SJCRH30 (cell line): Measurements from ENCODE around the gene DHX35. TPM values are rescaled to one million over a fixed set of nuclear protein-coding genes. Genes with fewer than 3 reads are reported as not detected.
"Not testable (repeated sequence)": the region's sequence is repeated elsewhere in the genome, so short reads cannot be mapped to it uniquely, and the experiment has no call there.

Experiments used
- DNase-seq, 2 experiments: peaks; one replicate each; pipeline ENCODE4 v3.0.0-alpha.2; 2015 to 2020
- H3K27ac ChIP-seq: fragments of 250-450 bp; sonication (Bioruptor Pico); 2 replicates; pipeline ENCODE4 v1.5.1; 2020; ENCODE audit warnings: mild to moderate bottlenecking, moderate library complexity
- H3K27me3 ChIP-seq: fragments of 250-450 bp; sonication (Bioruptor Pico); 2 replicates; pipeline ENCODE4 v1.5.1; 2020; ENCODE audit warnings: mild to moderate bottlenecking, moderate library complexity
- H3K36me3 ChIP-seq: fragments of 250-450 bp; sonication (Bioruptor Pico); 2 replicates; pipeline ENCODE4 v1.5.1; 2020; ENCODE audit warnings: mild to moderate bottlenecking, moderate library complexity
- H3K4me1 ChIP-seq: fragments of 250-450 bp; sonication (Bioruptor Pico); 2 replicates; pipeline ENCODE4 v1.5.1; 2020; ENCODE audit warnings: mild to moderate bottlenecking, moderate library complexity
- H3K4me3 ChIP-seq: fragments of 250-450 bp; sonication (Bioruptor Pico); 2 replicates; pipeline ENCODE4 v1.5.1; 2020; ENCODE audit warnings: mild to moderate bottlenecking, moderate library complexity
- H3K9me3 ChIP-seq: fragments of 250-450 bp; sonication (Bioruptor Pico); replicated peaks from 2 replicates; pipeline ENCODE4 v1.5.1; 2020; ENCODE audit warnings: mild to moderate bottlenecking, moderate library complexity
- total RNA-seq: library from RNA; depleted of rRNA; stranded (reverse); fragments of >200 nt; shearing (Covaris generic); gene quantifications from 2 replicates; pipeline ENCODE4 v1.2.3, GENCODE V29; 2014

DHX35 gene
- total RNA-seq, 1 experiment from 2014 or later, result 29.3 TPM

DNA sequence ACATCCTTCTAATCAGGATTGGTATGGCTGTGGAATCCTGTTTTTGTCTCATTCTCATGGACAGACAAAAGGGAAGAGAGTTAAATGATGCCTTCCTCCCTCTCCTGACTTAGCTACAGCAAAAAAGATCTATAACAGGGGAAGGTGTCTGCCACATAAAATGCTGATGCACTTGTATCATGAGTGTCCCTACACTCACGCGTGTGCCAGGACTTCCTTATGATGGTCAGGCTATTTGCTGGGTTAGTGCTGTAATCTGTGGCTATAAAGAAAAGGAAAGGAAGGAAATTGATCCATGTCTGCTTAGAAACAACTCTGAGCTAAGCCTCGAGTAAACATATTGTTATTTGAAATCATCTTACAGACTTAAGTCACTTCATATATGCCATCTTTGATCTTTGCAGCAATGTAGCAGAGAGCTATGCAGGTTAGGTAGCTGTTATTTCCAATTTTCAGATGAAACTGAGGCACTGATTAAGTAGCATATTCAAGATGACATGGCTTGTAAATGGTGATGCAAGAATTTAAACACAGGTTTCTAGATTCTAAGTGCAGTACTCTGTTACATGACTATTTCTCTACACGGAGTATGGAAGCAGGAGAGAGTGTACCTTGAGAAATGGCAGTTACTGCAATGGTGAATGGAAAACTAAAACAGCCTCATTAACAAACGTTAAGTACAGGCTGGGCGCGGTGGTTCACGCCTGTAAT lies 8.4 kb upstream of the DHX35 start:
- Histone ChIP-seq H3K4me3 (no peak overlapping the region), H3K27ac (no peak overlapping the region), H3K36me3 (peaks cover 56% of the 10 kb centered on the region), H3K27me3 (no peaks in the 10 kb centered on the region), H3K9me3 (no peaks in the 10 kb centered on the region), H3K4me1 (no peaks in the 10 kb centered on the region)
- no peak for DNase-seq

DNA sequence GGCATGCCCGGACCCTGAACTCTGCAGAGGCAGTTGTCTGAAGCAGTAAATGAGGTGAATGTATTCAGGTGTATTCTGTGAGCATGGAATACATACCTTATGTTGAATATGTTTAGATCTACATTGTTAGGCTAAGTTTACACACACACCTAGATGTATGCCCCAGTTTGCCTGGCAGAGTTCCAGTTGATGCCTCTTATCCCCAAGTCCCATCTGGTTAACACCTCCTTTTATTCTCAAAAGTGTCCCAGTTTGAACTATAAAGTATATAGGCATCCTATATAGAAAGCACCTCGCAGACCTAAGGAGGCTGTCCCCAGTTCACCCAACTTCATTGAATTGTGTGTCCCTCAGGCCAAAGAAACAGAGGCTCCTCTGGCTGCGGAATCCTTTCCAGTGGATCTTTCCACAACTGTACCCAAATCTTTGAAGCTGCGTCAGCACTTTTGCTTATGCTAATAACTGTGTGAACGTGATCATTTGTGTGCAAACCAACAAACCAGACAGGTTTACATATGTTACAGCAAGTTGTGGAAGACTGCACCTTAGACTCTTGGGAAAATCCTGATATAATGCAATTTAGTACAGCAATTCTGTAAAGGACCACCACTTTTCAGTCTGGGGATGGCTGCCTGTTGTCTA lies 4.8 kb upstream of the DHX35 start:
- no peak for DNase-seq
- Histone ChIP-seq H3K27ac (no peak overlapping the region), H3K4me3 (no peak overlapping the region), H3K4me1 (peaks cover 5% of the 10 kb centered on the region; the same call in 1 of the 2 replicates), H3K27me3 (no peaks in the 10 kb centered on the region), H3K36me3 (peaks cover 20% of the 10 kb centered on the region), H3K9me3 (no peaks in the 10 kb centered on the region)

DNA sequence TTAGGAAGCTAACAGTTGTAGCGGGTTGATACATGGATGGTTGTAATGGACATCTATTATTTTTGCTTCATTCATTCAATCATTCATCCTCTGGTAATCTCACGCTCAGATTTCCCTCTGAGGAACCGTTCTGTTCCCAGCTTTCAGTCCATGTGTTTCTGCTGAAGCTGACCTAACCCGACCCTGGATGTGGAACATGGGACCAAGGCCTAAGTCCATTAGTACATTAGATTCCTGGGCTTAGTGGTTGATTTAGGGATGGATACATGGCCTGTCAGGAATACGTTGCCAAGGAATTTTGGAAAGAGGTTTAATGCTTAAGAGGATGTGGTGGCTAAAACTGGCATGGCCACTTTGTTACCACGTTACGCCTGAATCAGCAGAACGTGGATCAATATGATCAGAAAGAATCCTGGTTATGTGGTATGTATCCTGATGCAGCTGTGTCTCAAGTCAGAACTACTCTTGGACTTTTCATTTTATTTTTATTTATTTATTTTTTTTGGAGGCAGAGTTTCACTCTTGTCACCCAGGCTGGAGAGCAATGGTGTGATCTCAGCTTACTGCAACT lies 4.1 kb upstream of the DHX35 start:
- DNase-seq, result no peak
- H3K36me3 ChIP-seq, result peaks cover 14% of the 10 kb centered on the region
- no peaks in the 10 kb centered on the region for H3K9me3 ChIP-seq
- no peaks in the 10 kb centered on the region for H3K27me3 ChIP-seq
- H3K4me1 ChIP-seq, result peaks cover 5% of the 10 kb centered on the region; the same call in 1 of the 2 replicates
- H3K27ac ChIP-seq, result no peak overlapping the region
- no peak overlapping the region for H3K4me3 ChIP-seq

DNA sequence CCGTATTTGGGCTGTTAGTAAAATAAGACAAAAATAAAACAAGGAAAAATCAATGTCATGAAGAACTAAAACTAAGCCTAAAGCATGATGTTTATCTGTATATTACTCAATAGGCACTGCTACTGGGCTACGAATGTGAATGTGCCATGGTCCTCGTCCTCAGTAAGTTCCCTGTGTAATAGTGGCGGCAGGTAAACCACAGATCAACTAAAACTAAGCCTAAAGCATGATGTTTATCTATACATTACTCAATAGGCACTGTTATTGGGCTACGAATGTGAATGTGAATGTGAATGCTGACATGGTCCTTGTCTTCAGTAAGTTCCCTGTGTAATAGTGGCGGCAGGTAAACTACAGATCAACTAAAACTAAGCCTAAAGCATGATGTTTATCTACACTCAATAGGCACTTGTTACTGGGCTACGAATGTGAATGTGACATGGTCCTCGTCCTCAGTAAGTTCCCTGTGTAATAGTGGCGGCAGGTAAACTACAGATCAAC lies 1.9 kb upstream of the DHX35 start:
- H3K27me3 ChIP-seq, H3K36me3 ChIP-seq, DNase-seq, H3K9me3 ChIP-seq, H3K4me1 ChIP-seq, H3K27ac ChIP-seq, H3K4me3 ChIP-seq: not testable (repeated sequence)

DNA sequence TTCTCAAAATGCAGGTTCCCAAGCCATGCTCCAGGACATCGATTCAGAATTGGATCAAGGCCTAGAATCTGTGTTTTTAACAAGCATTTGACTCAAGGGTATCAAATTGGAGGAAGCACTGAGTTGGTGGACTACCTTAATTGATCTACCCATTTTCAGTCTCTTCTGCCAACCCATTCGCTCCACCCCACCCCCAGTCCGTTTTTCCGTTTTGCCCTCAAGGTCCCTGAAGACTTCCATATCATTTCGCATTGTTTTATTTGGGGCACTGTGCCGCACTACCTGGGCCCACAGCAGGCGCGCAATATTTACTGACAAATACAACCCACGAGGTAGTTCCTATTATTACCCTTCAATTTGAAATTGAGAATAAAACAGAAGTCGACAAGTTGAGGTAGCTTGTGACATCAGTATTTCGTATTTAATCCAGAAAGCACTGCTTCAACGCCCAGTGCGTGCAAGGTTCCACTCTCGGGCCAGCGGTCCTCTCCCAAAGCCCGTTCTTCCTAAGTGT lies 557 bp upstream of the DHX35 start:
- H3K9me3 ChIP-seq, result no peaks in the 10 kb centered on the region

DNA sequence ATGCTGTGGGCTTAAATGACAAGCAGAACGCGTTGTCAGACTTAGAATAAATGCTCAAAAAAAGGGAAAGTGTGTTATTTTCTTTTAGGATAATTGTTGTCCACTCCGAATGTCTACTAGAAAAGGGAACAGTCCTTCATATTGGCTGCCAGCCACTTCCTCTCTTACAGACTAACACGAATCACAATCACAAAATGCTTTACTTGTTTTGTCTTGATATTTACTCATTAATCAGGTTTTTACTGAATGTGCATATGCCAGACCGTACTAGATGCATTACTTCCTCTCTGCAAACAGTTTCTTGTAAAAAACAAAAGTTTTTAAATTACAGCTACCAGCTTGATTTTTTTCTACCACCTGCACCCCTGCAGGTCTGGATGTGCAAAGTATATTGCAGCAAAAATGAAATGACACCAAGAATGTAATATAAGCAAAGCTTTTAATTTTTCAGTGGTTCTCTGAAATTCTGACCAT lies 821 bp downstream of the DHX35 start:
- Histone ChIP-seq H3K36me3 (no peaks in the 10 kb centered on the region; the same call in 1 of the 2 replicates), H3K4me3 (peak overlapping the region; percentile 96), H3K9me3 (no peaks in the 10 kb centered on the region), H3K4me1 (peaks cover 5% of the 10 kb centered on the region; the same call in 1 of the 2 replicates), H3K27ac (peak overlapping the region; percentile 93), H3K27me3 (no peaks in the 10 kb centered on the region)
- DNase-seq, result no peak

More for the DNA sequence above, 557 bp upstream of the DHX35 start:
- Histone ChIP-seq H3K36me3 (no peaks in the 10 kb centered on the region; the same call in 1 of the 2 replicates), H3K4me1 (peaks cover 5% of the 10 kb centered on the region; the same call in 1 of the 2 replicates), H3K4me3 (peak overlapping the region; percentile 96), H3K27ac (peak overlapping the region; percentile 93), H3K27me3 (no peaks in the 10 kb centered on the region)
- DNase-seq, result peak in 1 of 2 experiments; percentile 38

DNA sequence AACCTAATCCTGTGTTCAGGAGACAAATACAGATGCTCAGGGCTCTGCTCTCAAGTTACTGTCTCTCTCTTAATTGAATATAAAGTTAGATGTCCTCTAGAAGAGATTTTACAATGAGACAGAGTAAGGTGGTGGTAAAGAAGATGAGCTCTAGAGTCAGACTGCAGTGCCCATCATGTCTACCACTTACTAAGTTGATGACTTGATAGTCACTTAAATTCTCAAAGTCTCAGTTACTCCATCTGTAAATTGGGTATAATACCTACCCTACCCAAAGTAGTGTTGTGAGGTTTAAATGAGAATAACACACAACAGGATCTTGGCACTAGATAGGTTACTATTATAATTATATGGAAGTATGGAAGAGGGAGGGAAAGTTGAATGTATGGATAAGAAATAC lies 1.6 kb downstream of the DHX35 start:
- Histone ChIP-seq H3K27me3 (no peaks in the 10 kb centered on the region), H3K27ac (no peak overlapping the region), H3K36me3 (no peaks in the 10 kb centered on the region; the same call in 1 of the 2 replicates), H3K4me3 (no peak overlapping the region), H3K4me1 (peaks cover 5% of the 10 kb centered on the region; the same call in 1 of the 2 replicates), H3K9me3 (no peaks in the 10 kb centered on the region)
- no peak for DNase-seq

DNA sequence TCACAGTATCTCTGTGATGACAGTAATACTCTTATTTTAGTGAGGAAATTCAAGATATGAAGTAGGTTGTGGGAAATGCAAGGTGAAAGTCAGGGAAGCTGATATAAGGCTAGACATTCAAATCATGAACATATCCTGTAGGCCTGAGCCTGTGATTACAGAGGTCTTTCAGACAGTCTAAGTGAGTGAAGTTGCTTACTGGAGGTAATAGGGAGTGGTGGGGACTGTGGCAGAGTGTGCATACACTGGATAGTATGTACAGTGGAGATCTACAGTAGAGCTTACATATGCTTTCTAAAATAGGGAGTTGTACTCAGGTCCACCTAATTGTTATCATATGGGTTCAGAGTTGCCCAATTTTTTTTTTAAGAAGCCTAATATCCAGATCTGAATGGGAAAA lies 3.1 kb downstream of the DHX35 start:
- no peak overlapping the region for H3K27ac ChIP-seq
- DNase-seq, result no peak
- peaks cover 5% of the 10 kb centered on the region; the same call in 1 of the 2 replicates for H3K4me1 ChIP-seq
- peaks cover 8% of the 10 kb centered on the region for H3K36me3 ChIP-seq
- H3K27me3 ChIP-seq, result no peaks in the 10 kb centered on the region
- H3K4me3 ChIP-seq, result no peak overlapping the region
- no peaks in the 10 kb centered on the region for H3K9me3 ChIP-seq

DNA sequence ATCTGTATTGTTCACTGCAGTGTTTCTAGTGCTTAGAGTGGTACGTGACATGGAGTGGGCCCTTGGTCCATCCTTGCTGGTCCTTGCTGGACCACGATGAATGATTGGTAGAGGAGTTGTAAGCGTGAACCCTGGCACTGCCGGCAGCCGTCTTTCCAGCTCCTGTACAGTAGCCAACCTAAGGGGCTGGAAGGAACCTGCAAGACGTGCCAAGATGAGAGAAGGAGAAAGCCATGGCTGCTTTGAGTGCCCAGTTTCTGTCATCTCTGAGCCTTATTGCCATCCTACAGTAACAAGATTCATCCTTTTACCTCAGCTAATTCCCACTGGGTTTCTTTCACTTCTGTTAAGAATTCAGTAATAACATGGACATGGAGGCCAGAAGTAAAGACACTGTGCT lies 5.9 kb downstream of the DHX35 start:
- no peak for DNase-seq
- H3K36me3 ChIP-seq, result peaks cover 14% of the 10 kb centered on the region

DNA sequence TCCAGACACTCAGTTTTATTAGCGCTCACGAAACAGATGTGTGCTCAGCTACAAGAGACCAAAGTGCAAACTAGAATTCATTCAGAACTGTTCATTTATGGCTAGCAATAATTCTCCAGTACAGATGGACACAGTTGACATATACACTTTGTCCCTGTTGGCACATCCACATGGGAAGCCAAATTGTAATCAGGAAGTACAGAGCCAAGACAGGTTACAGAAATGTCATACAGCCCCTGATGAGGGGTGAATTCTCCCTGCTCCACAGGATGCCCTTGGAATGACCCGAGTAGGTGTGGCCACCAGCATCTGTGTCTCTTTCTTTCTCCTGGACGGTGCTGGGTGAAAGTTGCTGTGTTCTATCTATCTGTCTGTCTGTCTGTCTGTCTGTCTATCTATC lies 7.6 kb downstream of the DHX35 start:
- Histone ChIP-seq H3K4me3 (no peak overlapping the region), H3K4me1 (no peaks in the 10 kb centered on the region; the same call in 1 of the 2 replicates), H3K27me3 (no peaks in the 10 kb centered on the region), H3K9me3 (no peaks in the 10 kb centered on the region), H3K36me3 (peaks cover 20% of the 10 kb centered on the region), H3K27ac (no peak overlapping the region)
- no peak for DNase-seq

More for the DNA sequence above, 5.9 kb downstream of the DHX35 start:
- Histone ChIP-seq H3K27ac (no peak overlapping the region), H3K4me1 (no peaks in the 10 kb centered on the region; the same call in 1 of the 2 replicates), H3K27me3 (no peaks in the 10 kb centered on the region), H3K9me3 (no peaks in the 10 kb centered on the region), H3K4me3 (no peak overlapping the region)

DNA sequence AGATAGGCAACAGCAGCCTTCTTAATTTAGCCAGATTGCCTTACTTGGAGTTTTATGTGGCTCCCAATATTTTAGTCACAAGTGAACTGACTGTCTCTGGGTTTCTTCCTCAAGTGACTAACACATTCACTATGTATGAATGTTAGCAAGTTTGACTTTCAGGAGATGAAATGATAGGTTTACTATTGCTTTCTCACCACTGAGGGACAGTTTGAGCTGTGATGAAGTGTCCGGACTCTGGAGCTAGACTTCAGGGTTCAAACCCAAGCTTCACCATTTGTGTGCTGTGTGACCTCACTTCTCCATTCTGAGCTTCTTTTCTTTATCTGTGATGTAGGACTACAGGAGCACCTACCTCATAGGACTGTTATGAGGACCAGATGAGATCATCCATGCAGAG lies 8.2 kb downstream of the DHX35 start:
- no peak overlapping the region for H3K4me3 ChIP-seq
- no peak for DNase-seq
- H3K9me3 ChIP-seq, result no peaks in the 10 kb centered on the region
- no peak overlapping the region for H3K27ac ChIP-seq
- H3K27me3 ChIP-seq, result no peaks in the 10 kb centered on the region
- no peaks in the 10 kb centered on the region; the same call in 1 of the 2 replicates for H3K4me1 ChIP-seq
- peaks cover 20% of the 10 kb centered on the region for H3K36me3 ChIP-seq

DNA sequence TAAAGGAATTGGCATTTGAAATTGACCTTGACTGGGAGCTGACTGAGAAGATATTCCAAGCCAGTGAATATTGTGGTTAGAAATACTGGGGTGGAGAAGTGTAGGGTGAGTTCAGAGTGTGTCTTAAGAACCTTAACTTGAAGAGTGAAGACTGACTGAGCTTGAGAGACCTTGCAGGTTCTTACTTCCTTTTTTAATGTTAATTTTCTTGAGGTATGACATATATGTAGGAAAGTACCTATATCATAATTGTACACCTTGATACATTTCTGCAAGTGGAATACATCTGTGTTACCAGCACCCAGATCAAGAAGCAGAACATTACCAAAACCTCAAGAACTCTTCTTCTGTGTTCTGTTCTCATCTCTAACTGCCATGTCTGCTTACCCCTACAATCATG lies 11.0 kb downstream of the DHX35 start:
- Histone ChIP-seq H3K36me3 (peaks cover 37% of the 10 kb centered on the region), H3K27me3 (no peaks in the 10 kb centered on the region), H3K27ac (no peak overlapping the region), H3K9me3 (no peaks in the 10 kb centered on the region), H3K4me1 (no peaks in the 10 kb centered on the region), H3K4me3 (no peak overlapping the region)
- DNase-seq, result no peak

DNA sequence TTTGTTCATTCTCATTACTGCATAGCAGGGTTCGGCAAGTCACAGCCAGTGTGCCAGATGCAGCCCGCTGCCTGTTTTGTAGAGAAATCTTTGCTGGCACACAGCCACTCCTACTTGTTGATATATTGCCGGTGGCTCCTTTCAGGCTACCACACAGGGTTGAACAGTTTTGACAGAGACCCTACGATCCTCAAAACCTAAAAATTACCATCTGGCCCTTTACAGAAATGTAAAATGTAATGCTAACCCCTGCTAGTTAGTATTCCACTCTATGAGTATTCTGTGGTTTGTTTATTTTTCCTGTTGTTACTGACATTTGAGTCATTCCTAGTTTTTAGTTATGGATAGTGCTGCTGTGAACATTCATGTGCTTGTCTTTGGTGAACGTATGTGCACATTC lies 11.5 kb downstream of the DHX35 start:
- Histone ChIP-seq H3K27ac (no peak overlapping the region), H3K4me1 (no peaks in the 10 kb centered on the region)

DNA sequence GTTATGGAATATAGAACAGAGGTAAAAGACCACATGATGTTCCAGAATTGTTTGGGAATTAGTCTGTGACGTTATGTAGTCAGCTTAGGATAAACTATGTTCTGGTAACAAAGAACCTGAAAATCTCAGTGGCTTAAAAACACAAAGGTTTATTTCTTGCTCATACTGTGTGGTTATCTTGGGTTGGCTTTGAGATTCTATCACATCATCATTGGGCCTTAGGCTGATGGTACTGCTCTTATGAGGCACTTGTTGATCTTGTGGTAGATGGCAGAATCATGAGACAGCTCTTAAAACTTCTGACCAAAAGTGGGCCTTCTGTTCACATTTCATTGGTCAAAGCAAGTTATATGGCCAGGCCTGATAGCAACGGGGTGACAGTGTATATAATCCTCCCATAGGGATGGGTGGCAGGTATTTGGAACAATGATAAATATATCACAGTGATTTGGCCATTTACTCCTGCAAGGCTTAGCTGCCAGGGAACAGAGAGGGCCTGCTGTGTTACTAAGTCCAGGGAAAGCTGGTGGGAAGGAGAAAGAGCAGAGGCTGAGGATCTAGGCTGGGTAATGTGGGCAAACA lies 13.5 kb downstream of the DHX35 start:
- H3K27me3 ChIP-seq, result no peaks in the 10 kb centered on the region
- DNase-seq, result no peak
- no peaks in the 10 kb centered on the region for H3K9me3 ChIP-seq
- peaks cover 39% of the 10 kb centered on the region for H3K36me3 ChIP-seq
- no peak overlapping the region for H3K4me3 ChIP-seq
- H3K27ac ChIP-seq, result no peak overlapping the region
- no peaks in the 10 kb centered on the region; the same call in 1 of the 2 replicates for H3K4me1 ChIP-seq

More for the DNA sequence above, 11.5 kb downstream of the DHX35 start:
- H3K9me3 ChIP-seq, result no peaks in the 10 kb centered on the region
- H3K27me3 ChIP-seq, result no peaks in the 10 kb centered on the region
- H3K36me3 ChIP-seq, result peaks cover 40% of the 10 kb centered on the region
- no peak for DNase-seq
- no peak overlapping the region for H3K4me3 ChIP-seq
